GM19452 (cell line): ENCODE results near the gene RNF212B.

ENCODE experiments used
- ATAC-seq: cut with Tn5 transposase; IDR thresholded peaks from one replicate; pipeline ENCODE4 v1.9.1; 2021; ENCODE audit not compliant: unreplicated experiment

Gene RNF212B

DNA sequence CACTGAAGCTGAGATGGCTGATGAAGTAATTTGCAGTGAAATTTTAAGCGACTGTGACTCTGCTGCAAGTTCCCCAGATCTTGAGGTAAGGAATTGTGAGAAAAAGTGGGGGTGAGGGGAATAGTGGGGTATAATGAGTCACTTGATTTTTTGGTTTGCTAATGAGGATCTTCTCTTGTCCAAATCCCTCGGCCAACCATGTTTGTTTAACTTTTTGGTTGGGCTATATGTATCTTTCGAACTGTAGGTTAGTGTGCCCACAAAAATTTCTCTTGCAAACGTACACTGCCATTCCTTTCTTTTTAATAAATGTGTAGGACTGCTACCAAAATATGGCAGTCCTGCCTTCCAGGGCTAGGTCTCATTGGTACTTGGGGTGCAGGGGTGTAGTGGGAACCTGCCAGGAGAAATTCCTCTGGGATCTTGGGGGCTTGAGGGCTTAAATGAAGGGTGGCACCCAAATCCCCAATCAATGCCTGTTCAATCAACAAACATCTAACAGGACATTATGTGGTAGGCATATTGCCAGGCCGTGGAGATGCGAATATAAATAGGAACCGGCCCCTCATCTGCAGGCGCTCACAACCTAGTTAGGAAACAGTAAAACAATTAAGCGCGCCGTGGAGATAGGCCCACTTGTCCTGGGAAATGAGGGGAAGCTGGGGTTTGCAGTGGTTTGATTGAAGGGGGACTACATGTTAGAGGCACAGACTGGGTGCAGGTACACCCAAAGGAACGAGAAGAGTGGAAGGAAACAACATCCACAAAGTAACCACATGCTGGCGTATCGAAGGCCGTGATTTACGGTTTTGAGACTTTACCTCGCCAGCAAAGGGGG, 82.2 kb downstream of the RNF212B start:
- no peak for ATAC-seq

DNA sequence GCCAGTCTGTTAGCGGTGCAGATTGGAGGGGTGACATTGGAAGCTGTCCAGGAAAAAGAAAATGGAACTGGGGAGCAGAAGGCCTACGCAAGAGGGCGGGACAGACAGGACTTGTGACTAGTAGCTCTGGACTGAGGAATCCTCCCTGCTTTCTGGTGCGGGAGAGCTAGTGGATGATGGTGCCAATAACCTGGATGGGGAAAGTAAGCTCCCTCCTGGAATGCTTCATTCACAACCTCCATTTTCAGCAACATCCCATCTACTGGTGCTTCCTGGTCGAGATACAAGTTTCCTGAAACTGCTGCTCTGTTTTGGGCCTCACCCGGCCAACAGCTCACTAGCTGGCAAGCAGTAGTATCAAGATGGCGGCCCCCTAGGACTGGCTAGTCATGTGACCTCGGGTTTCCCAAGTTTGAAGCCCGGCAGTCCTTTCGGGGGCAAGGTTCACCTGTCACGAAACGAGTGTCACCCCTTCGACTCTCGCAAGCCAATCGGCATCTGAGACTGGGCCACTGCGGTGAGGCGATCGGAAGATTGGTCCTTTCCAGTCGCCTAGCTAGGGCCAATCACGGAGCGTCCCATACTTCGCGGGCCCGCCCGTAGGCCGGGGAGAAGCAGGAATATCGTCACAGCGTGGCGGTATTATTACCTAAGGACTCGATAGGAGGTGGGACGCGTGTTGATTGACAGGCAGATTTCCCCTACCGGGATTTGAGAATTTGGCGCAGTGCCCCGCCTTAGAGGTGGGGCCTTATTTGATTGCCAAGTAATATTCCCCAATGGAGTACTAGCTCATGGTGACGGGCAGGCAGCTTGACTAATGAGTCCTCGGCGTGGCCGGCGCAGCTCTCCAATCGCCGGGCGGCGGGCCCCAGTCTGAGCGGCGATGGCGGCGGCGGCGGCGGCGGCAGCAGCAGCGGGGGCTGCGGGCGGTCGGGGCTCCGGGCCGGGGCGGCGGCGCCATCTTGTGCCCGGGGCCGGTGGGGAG, 83.1 kb downstream of the RNF212B start, which contains the start of gene PABPN1:
Gene PABPN1 (plus strand): TSS at position 874 of the 988 bp plus-strand sequence. CDS start 13 bp downstream, at position 887.
- ATAC-seq, result peak; percentile 90

DNA sequence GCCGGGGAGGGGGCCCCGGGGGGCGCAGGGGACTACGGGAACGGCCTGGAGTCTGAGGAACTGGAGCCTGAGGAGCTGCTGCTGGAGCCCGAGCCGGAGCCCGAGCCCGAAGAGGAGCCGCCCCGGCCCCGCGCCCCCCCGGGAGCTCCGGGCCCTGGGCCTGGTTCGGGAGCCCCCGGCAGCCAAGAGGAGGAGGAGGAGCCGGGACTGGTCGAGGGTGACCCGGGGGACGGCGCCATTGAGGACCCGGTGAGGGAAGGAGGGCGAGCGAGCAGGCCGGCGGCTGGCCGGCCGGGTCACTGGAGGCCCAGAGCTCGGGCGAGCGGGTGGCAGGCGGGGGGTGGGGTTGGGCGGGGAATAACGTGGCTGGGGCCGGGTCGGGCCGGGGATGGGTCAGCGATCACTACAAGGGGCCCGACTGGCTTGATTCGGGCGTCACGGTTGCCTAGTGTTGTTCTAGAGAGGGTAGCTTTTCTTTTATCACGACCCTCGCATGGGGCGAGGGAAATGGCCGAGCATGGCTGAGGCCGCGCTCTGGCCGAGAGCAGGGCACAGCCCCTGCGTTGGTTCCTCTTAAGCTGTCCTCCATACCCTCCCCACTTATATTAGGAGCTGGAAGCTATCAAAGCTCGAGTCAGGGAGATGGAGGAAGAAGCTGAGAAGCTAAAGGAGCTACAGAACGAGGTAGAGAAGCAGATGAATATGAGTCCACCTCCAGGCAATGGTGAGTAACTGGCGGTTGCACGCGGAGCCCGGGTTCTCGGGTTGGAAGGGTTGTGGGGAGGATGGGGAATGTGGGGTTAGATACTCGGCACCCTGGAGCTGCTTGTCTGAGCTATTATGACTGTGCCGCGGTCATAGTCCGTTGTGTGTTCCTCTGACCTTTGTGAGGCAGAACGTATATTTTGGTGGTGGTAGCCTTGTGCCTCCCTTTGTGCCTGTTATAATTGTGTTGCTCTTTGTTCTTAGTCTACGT, 84.1 kb downstream of the RNF212B start:
- peak; percentile 4 for ATAC-seq
